Spleen (tissue), 11 donors: ENCODE data around the gene POLE. TPM values are rescaled to one million over a fixed set of nuclear protein-coding genes. Genes with fewer than 3 reads are reported as not detected.

Experiments
- DNase-seq: peaks from one replicate; pipeline ENCODE4 v3.0.0-alpha.2; 2020
- H3K27ac ChIP-seq, 8 donors: fragments of 200-600 bp; sonication (generic) in 7 of 8; 1 replicate in 4 of 8; 2 replicates in 4 of 8; pipeline versions ENCODE4 v1.5.0 to v1.8.0; 2016 to 2021; ENCODE audit warnings: inconsistent platforms in 4 of 8, mild to moderate bottlenecking in 4 of 8, moderate library complexity in 1 of 8
- H3K27me3 ChIP-seq, 7 donors: fragments of 200-600 bp; sonication (generic) in 6 of 7; replicated peaks in 1 of 7; 1 replicate in 4 of 7; 2 replicates in 3 of 7; pipeline versions ENCODE4 v1.5.0 to v1.8.0; 2016 to 2021; ENCODE audit warnings: inconsistent platforms in 3 of 7, mild to moderate bottlenecking in 1 of 7
- H3K36me3 ChIP-seq, 6 donors: fragments of 200-600 bp; sonication (generic) in 5 of 6; 1 replicate in 4 of 6; 2 replicates in 2 of 6; pipeline versions ENCODE4 v1.5.0 to v1.8.0; 2016 to 2021; ENCODE audit warnings: inconsistent platforms in 2 of 6
- H3K4me1 ChIP-seq, 6 donors: fragments of 200-600 bp; sonication (generic) in 5 of 6; 1 replicate in 3 of 6; 2 replicates in 3 of 6; pipeline versions ENCODE4 v1.5.0 to v1.8.0; 2016 to 2021; ENCODE audit warnings: inconsistent platforms in 3 of 6
- H3K4me3 ChIP-seq, 8 donors: fragments of 200-600 bp; sonication (generic) in 7 of 8; 1 replicate in 4 of 8; 2 replicates in 4 of 8; pipeline versions ENCODE4 v1.5.0 to v1.8.0; 2016 to 2021; ENCODE audit warnings: inconsistent platforms in 4 of 8, mild to moderate bottlenecking in 4 of 8, moderate library complexity in 2 of 8
- H3K9me3 ChIP-seq, 8 donors: fragments of 200-600 bp; sonication (generic) in 7 of 8; 1 replicate in 4 of 8; 2 replicates in 4 of 8; pipeline versions ENCODE4 v1.5.0 to v1.8.0; 2016 to 2021; ENCODE audit warnings: inconsistent platforms in 4 of 8
- POLR2A ChIP-seq, 3 donors: fragments of 450-650 bp; IDR thresholded peaks; one replicate each; pipeline ENCODE4 v1.5.1; 2017; ENCODE audit warnings: antibody characterized with exemption in 3 of 3, mild to moderate bottlenecking in 1 of 3
- POLR2AphosphoS5 ChIP-seq, 3 donors: sonication (generic); formaldehyde crosslinking; IDR thresholded peaks; one replicate each; pipeline ENCODE4 v1.5.1; 2017; ENCODE audit warnings: antibody characterized with exemption in 3 of 3
- WGBS, 5 donors: extraction: QIAGEN DNeasy Blood & Tissue Kit in 3 of 5; methylation state at CpG; one replicate each; pipeline versions ENCODE4 v1.1.5 to v1.1.7; 2013 to 2018; 5-methylcytosine and 5-hydroxymethylcytosine counted together
- intact Hi-C: fragments of 100-400 bp; cut with DNase I; formaldehyde crosslinking; loops from one replicate; pipeline ENCODE4 v1.15.0; 2023; ENCODE audit warnings: low total_unique reads
- polyA plus RNA-seq, 3 donors: library from polyadenylated mRNA; stranded (reverse); fragments of 200-250 nt; gene quantifications; one replicate each; pipeline ENCODE4 v1.2.1, GENCODE V29; 2013
- total RNA-seq, 7 donors: library from RNA; depleted of rRNA in 3 of 7; stranded (reverse); fragments of >200 nt in 3 of 7; fragmentation: NEBNext Ultra II Directional in 4 of 7; extraction: Animal tissue kit (Norgen Biotek cat#: 25700) in 4 of 7; gene quantifications; one replicate each; pipeline versions ENCODE4 v1.1.0 to v1.2.1, GENCODE V29; 2016 to 2021
- TF ChIP-seq, protein P1 (sequence below), 11 experiments: fragments of 200-600 bp in 7 of 11; fragments of 450-650 bp in 4 of 11; sonication (generic) in 4 of 11; IDR thresholded peaks in 8 of 11; conservative IDR thresholded peaks in 3 of 11; 1 replicate in 7 of 11; 2 replicates in 4 of 11; pipeline versions ENCODE4 v1.4.0 to v1.8.0; 2016 to 2021; ENCODE audit warnings: antibody characterized with exemption in 11 of 11, inconsistent platforms in 4 of 11, mild to moderate bottlenecking in 1 of 11
- donor health status: healthy with polysubstance abuse.
- donor health status: DM: no; HTN: no; CAD: no; lungs with moderate emphysema.
- donor health status: DM: no; HTN: no; CAD: no.
- donor health status: Bipolar disorder and iron deficiency.
- donor health status: healthy.
- donor health status: DM: no; HTN: no; CAD: no.
- donor health status: DM: yes; HTN: yes; CAD: no.

The POLE gene
- total and polyA plus RNA-seq, 10 donors: 18.1 to 122 (median 89.4) TPM

DNA sequence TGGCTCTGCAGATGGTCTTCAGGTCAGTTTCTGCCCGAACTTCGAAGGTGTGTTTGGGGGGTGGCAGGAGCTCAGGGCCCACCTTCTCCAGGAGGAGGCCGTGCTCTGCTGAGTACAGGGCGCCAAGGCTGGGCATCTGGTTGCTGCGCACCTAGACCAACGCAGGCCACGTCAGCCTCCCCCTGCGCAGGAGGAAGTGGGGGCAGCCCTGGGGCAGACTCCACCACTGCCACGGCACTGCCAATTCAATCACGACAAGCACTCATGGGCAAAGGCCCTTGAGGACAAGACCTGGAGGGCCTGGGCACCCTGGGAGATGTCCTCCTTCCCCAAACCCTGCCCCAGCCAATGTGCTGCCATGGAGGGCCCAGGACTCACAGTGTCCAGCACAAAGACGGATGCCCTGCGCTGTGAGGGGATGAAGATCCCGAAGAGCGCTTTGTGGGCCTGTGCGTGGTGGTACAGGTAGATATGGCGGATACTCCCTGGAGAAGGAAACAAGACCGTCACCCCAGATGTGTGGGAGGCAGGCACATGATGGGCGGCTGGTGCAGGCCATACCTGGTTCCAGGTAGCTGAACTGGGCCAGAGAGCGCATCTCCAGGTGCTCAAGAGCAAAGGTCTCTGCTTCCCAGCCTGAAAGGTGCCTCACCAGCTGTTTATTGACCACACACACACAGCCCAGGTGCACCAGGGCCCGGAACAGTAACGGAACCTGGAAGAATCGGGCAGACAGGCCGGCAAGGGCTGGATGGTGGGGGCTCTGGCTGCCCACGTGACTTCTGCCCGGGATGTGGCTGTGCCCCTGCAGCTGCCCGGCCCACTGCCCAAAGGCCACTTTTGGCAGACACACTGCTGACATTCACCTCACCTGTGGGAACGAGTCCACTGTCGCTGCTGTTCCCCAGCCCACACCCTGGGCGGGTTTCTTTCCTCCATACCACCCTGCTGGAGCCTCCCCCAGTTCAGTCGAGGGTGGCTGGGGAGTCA lies 44.0 kb downstream of the POLE start:
- TF ChIP-seq POLR2AphosphoS5 (IDR thresholded peaks at IDR 0.05): no peak
- TF ChIP-seq POLR2A (IDR thresholded peaks at IDR 0.05): no peak
- TF ChIP-seq, protein P1, sequence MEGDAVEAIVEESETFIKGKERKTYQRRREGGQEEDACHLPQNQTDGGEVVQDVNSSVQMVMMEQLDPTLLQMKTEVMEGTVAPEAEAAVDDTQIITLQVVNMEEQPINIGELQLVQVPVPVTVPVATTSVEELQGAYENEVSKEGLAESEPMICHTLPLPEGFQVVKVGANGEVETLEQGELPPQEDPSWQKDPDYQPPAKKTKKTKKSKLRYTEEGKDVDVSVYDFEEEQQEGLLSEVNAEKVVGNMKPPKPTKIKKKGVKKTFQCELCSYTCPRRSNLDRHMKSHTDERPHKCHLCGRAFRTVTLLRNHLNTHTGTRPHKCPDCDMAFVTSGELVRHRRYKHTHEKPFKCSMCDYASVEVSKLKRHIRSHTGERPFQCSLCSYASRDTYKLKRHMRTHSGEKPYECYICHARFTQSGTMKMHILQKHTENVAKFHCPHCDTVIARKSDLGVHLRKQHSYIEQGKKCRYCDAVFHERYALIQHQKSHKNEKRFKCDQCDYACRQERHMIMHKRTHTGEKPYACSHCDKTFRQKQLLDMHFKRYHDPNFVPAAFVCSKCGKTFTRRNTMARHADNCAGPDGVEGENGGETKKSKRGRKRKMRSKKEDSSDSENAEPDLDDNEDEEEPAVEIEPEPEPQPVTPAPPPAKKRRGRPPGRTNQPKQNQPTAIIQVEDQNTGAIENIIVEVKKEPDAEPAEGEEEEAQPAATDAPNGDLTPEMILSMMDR (IDR thresholded peaks at IDR 0.05 in 8 of 11, conservative IDR thresholded peaks at IDR 0.05 in 3 of 11): no peak
- peaks cover 0 to 96% (median 56%) of the 10 kb centered on the region in 6 donors for H3K36me3 ChIP-seq
- DNase-seq: peak; percentile 70
- H3K4me1 ChIP-seq: peaks cover 0 to 5% (median 0%) of the 10 kb centered on the region in 6 donors
- no peaks in the 10 kb centered on the region for H3K9me3 ChIP-seq
- H3K27ac ChIP-seq: no peak overlapping the region
- 94 to 97% (median 95%) methylated on average over 15 to 30 of the region's 30 CpGs for WGBS, 5 donors
- H3K27me3 ChIP-seq: no peaks in the 10 kb centered on the region
- H3K4me3 ChIP-seq: no peak overlapping the region
- intact Hi-C loops: no loop called here

DNA sequence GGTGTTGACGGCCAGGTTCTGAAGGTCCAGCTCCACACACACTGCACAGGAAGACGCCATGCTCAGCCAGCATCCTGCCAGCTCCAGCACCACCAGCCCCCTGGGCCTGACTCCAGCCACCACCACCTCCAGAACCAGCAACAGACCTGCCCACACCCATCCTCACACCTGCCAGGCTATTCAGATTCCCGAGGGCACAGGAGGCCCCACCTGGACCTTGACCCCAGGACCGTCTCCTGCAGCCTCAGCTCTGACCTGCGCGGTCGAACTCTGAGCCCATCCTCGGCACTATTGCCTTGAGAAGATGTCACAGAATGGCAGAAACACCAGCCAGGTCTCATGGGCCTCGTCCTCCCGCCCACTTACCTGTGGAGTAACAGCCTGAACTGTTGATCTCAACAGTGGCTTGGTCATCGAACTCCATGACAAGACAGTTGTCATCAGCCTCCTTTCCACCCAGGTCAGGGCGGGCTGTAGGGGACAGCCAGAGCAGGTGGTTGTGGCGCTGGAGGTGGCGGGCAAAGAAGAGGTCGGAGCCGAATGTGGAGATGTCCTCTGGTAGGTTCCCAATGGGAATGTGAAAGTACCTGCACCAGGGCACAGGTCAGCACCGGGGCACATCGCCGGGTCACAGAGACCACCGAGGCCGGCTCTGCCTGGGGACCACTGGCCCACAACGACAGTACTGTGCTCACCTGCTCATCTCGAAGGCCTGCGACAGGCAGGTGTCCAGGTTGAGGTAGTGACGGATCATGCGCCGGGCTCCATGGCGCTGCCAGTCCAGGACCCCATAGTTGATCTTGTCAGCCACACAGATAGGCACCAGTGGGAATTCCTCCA lies 45.1 kb downstream of the POLE start:
- WGBS, 5 donors: 94 to 97% (median 95%) methylated on average over 24 to 28 of the region's 28 CpGs
- H3K4me3 ChIP-seq: no peak overlapping the region
- H3K4me1 ChIP-seq: peaks cover 0 to 5% (median 0%) of the 10 kb centered on the region in 6 donors
- peaks cover 0 to 96% (median 59%) of the 10 kb centered on the region in 6 donors for H3K36me3 ChIP-seq
- H3K9me3 ChIP-seq: no peaks in the 10 kb centered on the region
- no peak overlapping the region for H3K27ac ChIP-seq
- no peak for TF ChIP-seq POLR2AphosphoS5 (IDR thresholded peaks at IDR 0.05)
- TF ChIP-seq, protein P1 (IDR thresholded peaks at IDR 0.05 in 8 of 11, conservative IDR thresholded peaks at IDR 0.05 in 3 of 11): no peak
- no peak for TF ChIP-seq POLR2A (IDR thresholded peaks at IDR 0.05)
- H3K27me3 ChIP-seq: no peaks in the 10 kb centered on the region
- peak; percentile 41 for DNase-seq
- intact Hi-C loops: no loop called here

DNA sequence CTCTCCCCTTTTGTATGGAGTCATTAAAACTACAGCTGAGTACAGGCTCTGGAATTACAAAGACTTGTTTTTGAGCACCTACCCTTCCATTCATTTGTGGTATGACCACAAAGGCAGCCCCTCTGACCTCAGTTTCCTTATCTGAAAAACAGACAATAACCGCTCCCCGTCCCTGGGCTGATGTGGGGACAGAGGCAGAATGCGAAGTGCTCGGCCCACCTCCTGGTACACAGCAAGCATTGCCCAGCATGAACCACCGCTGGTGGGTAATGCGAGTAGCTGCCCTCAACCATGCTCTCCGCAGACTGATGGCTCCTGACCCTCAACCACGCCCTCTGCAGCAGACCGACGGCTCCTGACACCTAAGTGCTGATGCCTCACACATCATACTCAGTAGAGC lies 46.2 kb downstream of the POLE start:
- Histone ChIP-seq H3K9me3 (no peaks in the 10 kb centered on the region), H3K4me1 (peaks cover 0 to 5% (median 0%) of the 10 kb centered on the region in 6 donors), H3K27me3 (no peaks in the 10 kb centered on the region), H3K4me3 (no peak overlapping the region), H3K27ac (no peak overlapping the region), H3K36me3 (peaks cover 0 to 96% (median 65%) of the 10 kb centered on the region in 6 donors)
- DNase-seq: no peak
- TF ChIP-seq, protein P1 (IDR thresholded peaks at IDR 0.05 in 8 of 11, conservative IDR thresholded peaks at IDR 0.05 in 3 of 11): no peak
- TF ChIP-seq POLR2AphosphoS5 (IDR thresholded peaks at IDR 0.05) (no peak), POLR2A (IDR thresholded peaks at IDR 0.05) (no peak)
- intact Hi-C loops: no loop called here
- 71 to 91% (median 84%) methylated on average over 4 to 10 of the region's 10 CpGs for WGBS, 5 donors
